KMS-11 (cell line): ENCODE data around the gene RAI14.

ENCODE experiments used
- H2AFZ ChIP-seq: fragments of 200-600 bp; sonication (generic); 2 replicates; pipeline ENCODE4 v1.6.1; 2016; ENCODE audit warnings: antibody characterized with exemption, mixed run types, low read depth
- H3K27ac ChIP-seq: fragments of 200-600 bp; sonication (generic); 2 replicates; pipeline ENCODE4 v1.6.1; 2016; ENCODE audit warnings: mild to moderate bottlenecking, mixed run types
- H3K27me3 ChIP-seq: fragments of 200-600 bp; sonication (generic); 2 replicates; pipeline ENCODE4 v1.6.1; 2017; ENCODE audit warnings: mild to moderate bottlenecking, low read depth, mixed run types, moderate library complexity; ENCODE audit not compliant: insufficient read depth
- H3K36me3 ChIP-seq: fragments of 200-600 bp; sonication (generic); 2 replicates; pipeline ENCODE4 v1.6.1; 2017; ENCODE audit warnings: mild to moderate bottlenecking, mixed run types; ENCODE audit not compliant: insufficient read depth
- H3K4me1 ChIP-seq: fragments of 200-600 bp; sonication (generic); 2 replicates; pipeline ENCODE4 v1.6.1; 2016; ENCODE audit warnings: mild to moderate bottlenecking, low read depth, mixed run types; ENCODE audit not compliant: poor library complexity, severe bottlenecking
- H3K4me2 ChIP-seq: fragments of 200-600 bp; sonication (generic); 2 replicates; pipeline ENCODE4 v1.7.0; 2016; ENCODE audit warnings: mild to moderate bottlenecking, mixed run types
- H3K4me3 ChIP-seq: fragments of 200-600 bp; sonication (generic); IDR thresholded peaks from 2 replicates; pipeline ENCODE4 v1.6.1; 2017; ENCODE audit warnings: low read depth, low read length, mixed read lengths; ENCODE audit not compliant: insufficient read depth
- H3K79me2 ChIP-seq: fragments of 200-600 bp; sonication (generic); 2 replicates; pipeline ENCODE4 v1.6.1; 2016; ENCODE audit warnings: low read depth, mixed run types; ENCODE audit not compliant: insufficient read depth
- H3K9ac ChIP-seq: fragments of 200-600 bp; sonication (generic); 2 replicates; pipeline ENCODE4 v1.6.1; 2016; ENCODE audit warnings: mild to moderate bottlenecking, mixed run types
- H4K20me1 ChIP-seq: fragments of 200-600 bp; sonication (generic); 2 replicates; pipeline ENCODE4 v1.6.1; 2016; ENCODE audit warnings: mild to moderate bottlenecking, mixed run types; ENCODE audit not compliant: insufficient read depth
- CTCF ChIP-seq: fragments of 200-600 bp; sonication (generic); conservative IDR thresholded peaks from 2 replicates; pipeline ENCODE4 v1.6.1; 2017; ENCODE audit warnings: low read depth, mild to moderate bottlenecking, antibody characterized with exemption, low read length, moderate library complexity, mixed read lengths

RAI14 gene

GRCh38 chr5:34630596-34630995, 25.5 kb upstream of the RAI14 start:
- Histone ChIP-seq H4K20me1 (no peaks in the 10 kb centered on the region), H3K4me1 (no peaks in the 10 kb centered on the region), H2AFZ (no peak overlapping the region), H3K36me3 (no peaks in the 10 kb centered on the region), H3K4me3 (no peak overlapping the region), H3K4me2 (no peak overlapping the region), H3K27ac (no peak overlapping the region), H3K9ac (no peak overlapping the region), H3K79me2 (no peaks in the 10 kb centered on the region), H3K27me3 (no peaks in the 10 kb centered on the region)
- no peak for TF ChIP-seq CTCF

- Histone ChIP-seq H3K4me2 (no peak overlapping the region), H3K9ac (no peak overlapping the region), H3K27me3 (no peaks in the 10 kb centered on the region), H3K4me3 (no peak overlapping the region), H2AFZ (no peak overlapping the region), H3K79me2 (no peaks in the 10 kb centered on the region), H4K20me1 (no peaks in the 10 kb centered on the region), H3K27ac (no peak overlapping the region), H3K36me3 (no peaks in the 10 kb centered on the region), H3K4me1 (no peaks in the 10 kb centered on the region)
- no peak for TF ChIP-seq CTCF
Measured at GRCh38 chr5:34632807-34633422, 23.2 kb upstream of the RAI14 start.

GRCh38 chr5:34639852-34640626, 16.1 kb upstream of the RAI14 start:
- H3K79me2 ChIP-seq: no peaks in the 10 kb centered on the region
- TF ChIP-seq CTCF: no peak
- H3K36me3 ChIP-seq: no peaks in the 10 kb centered on the region
- no peak overlapping the region for H2AFZ ChIP-seq
- no peaks in the 10 kb centered on the region for H4K20me1 ChIP-seq
- H3K4me3 ChIP-seq: no peak overlapping the region
- no peak overlapping the region for H3K9ac ChIP-seq
- H3K27me3 ChIP-seq: no peaks in the 10 kb centered on the region
- no peaks in the 10 kb centered on the region for H3K4me1 ChIP-seq
- H3K27ac ChIP-seq: no peak overlapping the region
- H3K4me2 ChIP-seq: no peak overlapping the region

GRCh38 chr5:34648039-34648839, 7.9 kb upstream of the RAI14 start:
- Histone ChIP-seq H3K4me2 (no peak overlapping the region), H4K20me1 (no peaks in the 10 kb centered on the region), H3K79me2 (no peaks in the 10 kb centered on the region), H3K27ac (no peak overlapping the region), H3K9ac (no peak overlapping the region), H3K36me3 (no peaks in the 10 kb centered on the region), H3K4me3 (no peak overlapping the region), H3K27me3 (no peaks in the 10 kb centered on the region), H3K4me1 (no peaks in the 10 kb centered on the region), H2AFZ (no peak overlapping the region)
- no peak for TF ChIP-seq CTCF
